Fibroblast of skin of left quadriceps (primary cell): ENCODE data around the gene KCNK2.

ENCODE experiments used
- DNase-seq, 2 experiments: peaks; one replicate each; pipeline ENCODE4 v3.0.0-alpha.2; 2013; ENCODE audit warnings: low read depth in 2 of 2

The KCNK2 gene

GRCh38 chr1:215095524-215095923 is 13.0 kb downstream of the KCNK2 start:
- DNase-seq: no peak

GRCh38 chr1:215101511-215101910 is 19.0 kb downstream of the KCNK2 start:
- DNase-seq: no peak

GRCh38 chr1:215104283-215104682 is 21.7 kb downstream of the KCNK2 start:
- DNase-seq: no peak

- no peak for DNase-seq
Measured at GRCh38 chr1:215106067-215106466, 23.5 kb downstream of the KCNK2 start.

- no peak for DNase-seq
Measured at GRCh38 chr1:215109171-215109570, 26.6 kb downstream of the KCNK2 start.

GRCh38 chr1:215111916-215112315 is 29.4 kb downstream of the KCNK2 start:
- DNase-seq: no peak

- DNase-seq: no peak
Measured at GRCh38 chr1:215113776-215114153, 31.2 kb downstream of the KCNK2 start.

- peak; percentile 75 for DNase-seq
Measured at GRCh38 chr1:215114154-215114933, 31.8 kb downstream of the KCNK2 start.

- no peak for DNase-seq
Measured at GRCh38 chr1:215115760-215116159, 33.2 kb downstream of the KCNK2 start.

GRCh38 chr1:215118081-215118480 is 35.5 kb downstream of the KCNK2 start:
- DNase-seq: peak; percentile 79

- no peak for DNase-seq
Measured at GRCh38 chr1:215119056-215119455, 36.5 kb downstream of the KCNK2 start.

GRCh38 chr1:215119719-215120365 is 37.3 kb downstream of the KCNK2 start:
- peak; percentile 41 to 51 for DNase-seq

- no peak for DNase-seq
Measured at GRCh38 chr1:215128504-215128903, 46.0 kb downstream of the KCNK2 start.

- no peak for DNase-seq
Measured at GRCh38 chr1:215131291-215131690, 48.8 kb downstream of the KCNK2 start.

- no peak for DNase-seq
Measured at GRCh38 chr1:215132156-215132555, 49.6 kb downstream of the KCNK2 start.

- DNase-seq: no peak
Measured at GRCh38 chr1:215133532-215133931, 51.0 kb downstream of the KCNK2 start.

GRCh38 chr1:215137985-215138384 is 55.4 kb downstream of the KCNK2 start:
- no peak for DNase-seq

GRCh38 chr1:215140135-215140534 is 57.6 kb downstream of the KCNK2 start:
- no peak for DNase-seq

- no peak for DNase-seq
Measured at GRCh38 chr1:215141460-215141859, 58.9 kb downstream of the KCNK2 start.

- DNase-seq: no peak
Measured at GRCh38 chr1:215143497-215143896, 61.0 kb downstream of the KCNK2 start.

GRCh38 chr1:215146240-215146975 is 63.9 kb downstream of the KCNK2 start:
- peak; percentile 32 to 37 for DNase-seq

GRCh38 chr1:215147024-215147423 is 64.5 kb downstream of the KCNK2 start:
- no peak for DNase-seq
